GM18519 (cell line): ENCODE measurements around the gene NOP10.

ENCODE experiments used
- ATAC-seq: cut with Tn5 transposase; IDR thresholded peaks from one replicate; pipeline ENCODE4 v1.9.1; 2021; ENCODE audit warnings: mild to moderate bottlenecking, moderate library complexity; ENCODE audit not compliant: unreplicated experiment, low FRiP score

The NOP10 gene

GRCh38 chr15:34334672-34335071 is 8.3 kb downstream of the NOP10 start:
- no peak for ATAC-seq

- no peak for ATAC-seq
Measured at GRCh38 chr15:34332553-34333120, 10.3 kb downstream of the NOP10 start.

GRCh38 chr15:34331809-34332208 is 11.1 kb downstream of the NOP10 start:
- no peak for ATAC-seq

- ATAC-seq, result no peak
Measured at GRCh38 chr15:34330279-34330678, 12.7 kb downstream of the NOP10 start.

- ATAC-seq, result no peak
Measured at GRCh38 chr15:34329006-34329405, 13.9 kb downstream of the NOP10 start.

- no peak for ATAC-seq
Measured at GRCh38 chr15:34327906-34328305, 15.0 kb downstream of the NOP10 start.

- ATAC-seq, result no peak
Measured at GRCh38 chr15:34325368-34325767, 17.6 kb downstream of the NOP10 start.

GRCh38 chr15:34324933-34325332 is 18.0 kb downstream of the NOP10 start:
- ATAC-seq, result no peak

- ATAC-seq, result no peak
Measured at GRCh38 chr15:34323217-34323616, 19.7 kb downstream of the NOP10 start.

GRCh38 chr15:34318277-34319079 is 24.5 kb downstream of the NOP10 start:
- peak; percentile 39 for ATAC-seq

- no peak for ATAC-seq
Measured at GRCh38 chr15:34314491-34315490, 28.1 kb downstream of the NOP10 start.

- ATAC-seq, result no peak
Measured at GRCh38 chr15:34311563-34311962, 31.4 kb downstream of the NOP10 start.

- ATAC-seq, result no peak
Measured at GRCh38 chr15:34304613-34305012, 38.3 kb downstream of the NOP10 start.

GRCh38 chr15:34301058-34301457 is 41.9 kb downstream of the NOP10 start:
- ATAC-seq, result no peak

GRCh38 chr15:34297059-34297458 is 45.9 kb downstream of the NOP10 start:
- ATAC-seq, result no peak

- no peak for ATAC-seq
Measured at GRCh38 chr15:34292621-34293020, 50.3 kb downstream of the NOP10 start.
